ENCODE data around the gene IGSF21.

DNA sequence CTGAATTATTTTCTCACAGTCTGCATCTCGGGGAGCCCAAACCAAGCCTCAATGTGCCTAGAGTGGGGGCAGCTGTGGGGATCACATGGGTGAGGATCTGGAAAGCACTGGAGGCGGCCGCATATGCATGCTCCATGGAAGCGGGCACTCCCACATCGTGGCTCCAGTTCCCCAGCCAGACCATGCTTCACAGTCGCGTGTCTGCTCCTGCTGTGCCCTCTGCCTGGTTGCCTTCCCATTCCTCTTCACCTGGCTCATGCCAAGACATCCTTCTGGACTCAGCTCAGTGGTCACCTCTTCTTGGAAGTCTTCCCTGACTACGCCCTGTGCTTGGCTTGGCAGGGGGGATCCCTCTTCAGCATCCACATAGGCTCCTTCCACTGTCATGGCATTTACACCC lies 32.8 kb downstream of the IGSF21 start:
- TF ChIP-seq EZH2phosphoT487 (IDR thresholded peaks at IDR 0.05; ENCODE audit: low read depth, severe bottlenecking, unreplicated experiment) (no peak), EZH2 (IDR thresholded peaks at IDR 0.05; ENCODE audit: borderline replicate concordance) (no peak)
- TF ChIP-seq, protein P1, sequence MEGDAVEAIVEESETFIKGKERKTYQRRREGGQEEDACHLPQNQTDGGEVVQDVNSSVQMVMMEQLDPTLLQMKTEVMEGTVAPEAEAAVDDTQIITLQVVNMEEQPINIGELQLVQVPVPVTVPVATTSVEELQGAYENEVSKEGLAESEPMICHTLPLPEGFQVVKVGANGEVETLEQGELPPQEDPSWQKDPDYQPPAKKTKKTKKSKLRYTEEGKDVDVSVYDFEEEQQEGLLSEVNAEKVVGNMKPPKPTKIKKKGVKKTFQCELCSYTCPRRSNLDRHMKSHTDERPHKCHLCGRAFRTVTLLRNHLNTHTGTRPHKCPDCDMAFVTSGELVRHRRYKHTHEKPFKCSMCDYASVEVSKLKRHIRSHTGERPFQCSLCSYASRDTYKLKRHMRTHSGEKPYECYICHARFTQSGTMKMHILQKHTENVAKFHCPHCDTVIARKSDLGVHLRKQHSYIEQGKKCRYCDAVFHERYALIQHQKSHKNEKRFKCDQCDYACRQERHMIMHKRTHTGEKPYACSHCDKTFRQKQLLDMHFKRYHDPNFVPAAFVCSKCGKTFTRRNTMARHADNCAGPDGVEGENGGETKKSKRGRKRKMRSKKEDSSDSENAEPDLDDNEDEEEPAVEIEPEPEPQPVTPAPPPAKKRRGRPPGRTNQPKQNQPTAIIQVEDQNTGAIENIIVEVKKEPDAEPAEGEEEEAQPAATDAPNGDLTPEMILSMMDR (IDR thresholded peaks at IDR 0.05; ENCODE audit: poor library complexity): no peak
